GM12874 (cell line): Measurements from ENCODE around the gene SHC3.

ENCODE experiments used
- CTCF ChIP-seq: IDR thresholded peaks from 2 replicates; pipeline ENCODE4 v1.5.1; 2011; ENCODE audit warnings: low read depth, mild to moderate bottlenecking, control low read depth, low read length, moderate library complexity; ENCODE audit not compliant: insufficient read depth

The SHC3 gene

GRCh38 chr9:89153232-89154017 is 25.2 kb downstream of the SHC3 start:
- no peak for TF ChIP-seq CTCF

GRCh38 chr9:89149726-89150125 is 28.9 kb downstream of the SHC3 start:
- TF ChIP-seq CTCF: no peak

- no peak for TF ChIP-seq CTCF
These were observed 33.5 kb downstream of the SHC3 start for GRCh38 chr9:89145097-89145496.

- no peak for TF ChIP-seq CTCF
These were observed 34.4 kb downstream of the SHC3 start for GRCh38 chr9:89144238-89144637.

- no peak for TF ChIP-seq CTCF
These were observed 35.4 kb downstream of the SHC3 start for GRCh38 chr9:89143266-89143665.

- no peak for TF ChIP-seq CTCF
These were observed 39.2 kb downstream of the SHC3 start for GRCh38 chr9:89139455-89139854.

GRCh38 chr9:89138463-89139390 is 39.9 kb downstream of the SHC3 start:
- TF ChIP-seq CTCF: no peak
